Testis (tissue), 2 donors: Measurements from ENCODE around the gene AQP10.

ENCODE experiments used
- CTCF ChIP-seq, 3 experiments: fragments of 450-650 bp in 2 of 3; fragments of 200-600 bp in 1 of 3; sonication (generic) in 1 of 3; IDR thresholded peaks; one replicate each; pipeline ENCODE4 v1.5.1; 2016 to 2019; ENCODE audit warnings: antibody characterized with exemption in 3 of 3, mild to moderate bottlenecking in 2 of 3, moderate library complexity in 1 of 3
- POLR2A ChIP-seq: fragments of 450-650 bp; IDR thresholded peaks from one replicate; pipeline ENCODE4 v1.6.1; 2017; ENCODE audit warnings: antibody characterized with exemption, mild to moderate bottlenecking, moderate library complexity

- TF ChIP-seq CTCF (IDR thresholded peaks at IDR 0.05), result no peak
- no peak for TF ChIP-seq POLR2A
Observed at GRCh38 chr1:154288661-154289060, 32.2 kb upstream of the AQP10 start.
